Measurements from ENCODE around the gene TBX18.

- TF ChIP-seq POLR2A (IDR thresholded peaks at IDR 0.05) (no peak), EP300 (IDR thresholded peaks at IDR 0.05) (no peak)
- TF ChIP-seq, protein P1, sequence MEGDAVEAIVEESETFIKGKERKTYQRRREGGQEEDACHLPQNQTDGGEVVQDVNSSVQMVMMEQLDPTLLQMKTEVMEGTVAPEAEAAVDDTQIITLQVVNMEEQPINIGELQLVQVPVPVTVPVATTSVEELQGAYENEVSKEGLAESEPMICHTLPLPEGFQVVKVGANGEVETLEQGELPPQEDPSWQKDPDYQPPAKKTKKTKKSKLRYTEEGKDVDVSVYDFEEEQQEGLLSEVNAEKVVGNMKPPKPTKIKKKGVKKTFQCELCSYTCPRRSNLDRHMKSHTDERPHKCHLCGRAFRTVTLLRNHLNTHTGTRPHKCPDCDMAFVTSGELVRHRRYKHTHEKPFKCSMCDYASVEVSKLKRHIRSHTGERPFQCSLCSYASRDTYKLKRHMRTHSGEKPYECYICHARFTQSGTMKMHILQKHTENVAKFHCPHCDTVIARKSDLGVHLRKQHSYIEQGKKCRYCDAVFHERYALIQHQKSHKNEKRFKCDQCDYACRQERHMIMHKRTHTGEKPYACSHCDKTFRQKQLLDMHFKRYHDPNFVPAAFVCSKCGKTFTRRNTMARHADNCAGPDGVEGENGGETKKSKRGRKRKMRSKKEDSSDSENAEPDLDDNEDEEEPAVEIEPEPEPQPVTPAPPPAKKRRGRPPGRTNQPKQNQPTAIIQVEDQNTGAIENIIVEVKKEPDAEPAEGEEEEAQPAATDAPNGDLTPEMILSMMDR (IDR thresholded peaks at IDR 0.05): no peak
These were observed 47.0 kb upstream of the TBX18 start for GRCh38 chr6:84811351-84811750.
